ENCODE data around the gene A4GNT.
A peak's percentile ranks its signal among the peaks of the same experiment; 100 is the strongest.

The A4GNT gene

GRCh38 chr3:138079901-138080300 is 52.3 kb downstream of the A4GNT start:
- Mint-ChIP-seq H3K4me1 (ENCODE audit: low read depth) (peaks cover 27% of the 10 kb centered on the region), H3K4me3 (no peak overlapping the region), H3K27me3 (ENCODE audit: low read depth) (peaks cover 6% of the 10 kb centered on the region), H3K27ac (no peak overlapping the region), H3K9me3 (no peaks in the 10 kb centered on the region), H3K36me3 (ENCODE audit: low read depth) (no peaks in the 10 kb centered on the region)
- DNase-seq (ENCODE audit: low spot score), result no peak

- peak; percentile 33 for DNase-seq (ENCODE audit: low spot score)
- Mint-ChIP-seq H3K4me3 (no peak overlapping the region), H3K27ac (no peak overlapping the region), H3K36me3 (ENCODE audit: low read depth) (no peaks in the 10 kb centered on the region), H3K9me3 (no peaks in the 10 kb centered on the region), H3K27me3 (ENCODE audit: low read depth) (peaks cover 6% of the 10 kb centered on the region), H3K4me1 (ENCODE audit: low read depth) (peaks cover 24% of the 10 kb centered on the region)
Measured at GRCh38 chr3:138078901-138079344, 53.3 kb downstream of the A4GNT start.

- Mint-ChIP-seq H3K27ac (no peak overlapping the region), H3K27me3 (ENCODE audit: low read depth) (peaks cover 13% of the 10 kb centered on the region), H3K9me3 (no peaks in the 10 kb centered on the region), H3K36me3 (ENCODE audit: low read depth) (no peaks in the 10 kb centered on the region), H3K4me3 (no peak overlapping the region), H3K4me1 (ENCODE audit: low read depth) (peaks cover 17% of the 10 kb centered on the region)
- DNase-seq (ENCODE audit: low spot score), result no peak
Measured at GRCh38 chr3:138078096-138078495, 54.1 kb downstream of the A4GNT start.
